Measurements from ENCODE around the gene TMUB1. TPM values are rescaled to one million over a fixed set of nuclear protein-coding genes. Genes with fewer than 3 reads are reported as not detected.

Gene TMUB1
- total RNA-seq, 1 donor from 2014 or later, result 40.8 TPM

GRCh38 chr7:151056283-151056665 is 27.0 kb downstream of the TMUB1 start:
- Mint-ChIP-seq H3K4me1 (ENCODE audit: unreplicated experiment) (peaks cover 35% of the 10 kb centered on the region), H3K4me3 (ENCODE audit: unreplicated experiment) (peak overlapping the region; percentile 96), H3K9me3 (ENCODE audit: unreplicated experiment) (no peaks in the 10 kb centered on the region), H3K27ac (ENCODE audit: unreplicated experiment) (no peak overlapping the region), H3K27me3 (ENCODE audit: unreplicated experiment) (peaks cover 18% of the 10 kb centered on the region), H3K36me3 (ENCODE audit: low read depth, unreplicated experiment) (peaks cover 11% of the 10 kb centered on the region)
- TF ChIP-seq CTCF (IDR thresholded peaks at IDR 0.05; ENCODE audit: unreplicated experiment), result no peak
- no peak for DNase-seq (ENCODE audit: low spot score)

- Mint-ChIP-seq H3K27me3 (ENCODE audit: unreplicated experiment) (peaks cover 30% of the 10 kb centered on the region), H3K27ac (ENCODE audit: unreplicated experiment) (no peak overlapping the region), H3K36me3 (ENCODE audit: low read depth, unreplicated experiment) (peaks cover 11% of the 10 kb centered on the region), H3K9me3 (ENCODE audit: unreplicated experiment) (no peaks in the 10 kb centered on the region), H3K4me3 (ENCODE audit: unreplicated experiment) (no peak overlapping the region), H3K4me1 (ENCODE audit: unreplicated experiment) (peaks cover 35% of the 10 kb centered on the region)
- no peak for TF ChIP-seq CTCF (IDR thresholded peaks at IDR 0.05; ENCODE audit: unreplicated experiment)
- no peak for DNase-seq (ENCODE audit: low spot score)
Measured at GRCh38 chr7:151053751-151054150, 29.5 kb downstream of the TMUB1 start.

GRCh38 chr7:151053096-151053495 is 30.2 kb downstream of the TMUB1 start:
- no peak overlapping the region for H3K4me3 Mint-ChIP-seq (ENCODE audit: unreplicated experiment)
- H3K4me1 Mint-ChIP-seq (ENCODE audit: unreplicated experiment), result peaks cover 31% of the 10 kb centered on the region
- DNase-seq (ENCODE audit: low spot score), result no peak
- no peak for TF ChIP-seq CTCF (IDR thresholded peaks at IDR 0.05; ENCODE audit: unreplicated experiment)
- H3K9me3 Mint-ChIP-seq (ENCODE audit: unreplicated experiment), result no peaks in the 10 kb centered on the region
- no peak overlapping the region for H3K27ac Mint-ChIP-seq (ENCODE audit: unreplicated experiment)
- H3K27me3 Mint-ChIP-seq (ENCODE audit: unreplicated experiment), result peaks cover 30% of the 10 kb centered on the region
- peaks cover 11% of the 10 kb centered on the region for H3K36me3 Mint-ChIP-seq (ENCODE audit: low read depth, unreplicated experiment)

GRCh38 chr7:151051108-151051507 is 32.2 kb downstream of the TMUB1 start:
- peaks cover 30% of the 10 kb centered on the region for H3K27me3 Mint-ChIP-seq (ENCODE audit: unreplicated experiment)
- H3K9me3 Mint-ChIP-seq (ENCODE audit: unreplicated experiment), result no peaks in the 10 kb centered on the region
- peak; percentile 88 for DNase-seq (ENCODE audit: low spot score)
- H3K27ac Mint-ChIP-seq (ENCODE audit: unreplicated experiment), result no peak overlapping the region
- peaks cover 11% of the 10 kb centered on the region for H3K36me3 Mint-ChIP-seq (ENCODE audit: low read depth, unreplicated experiment)
- TF ChIP-seq CTCF (IDR thresholded peaks at IDR 0.05; ENCODE audit: unreplicated experiment), result no peak
- H3K4me3 Mint-ChIP-seq (ENCODE audit: unreplicated experiment), result no peak overlapping the region
- H3K4me1 Mint-ChIP-seq (ENCODE audit: unreplicated experiment), result peaks cover 18% of the 10 kb centered on the region

GRCh38 chr7:151048911-151049463 is 34.3 kb downstream of the TMUB1 start:
- Mint-ChIP-seq H3K9me3 (ENCODE audit: unreplicated experiment) (no peaks in the 10 kb centered on the region), H3K27ac (ENCODE audit: unreplicated experiment) (no peak overlapping the region), H3K36me3 (ENCODE audit: low read depth, unreplicated experiment) (peaks cover 6% of the 10 kb centered on the region), H3K27me3 (ENCODE audit: unreplicated experiment) (peaks cover 26% of the 10 kb centered on the region), H3K4me3 (ENCODE audit: unreplicated experiment) (no peak overlapping the region), H3K4me1 (ENCODE audit: unreplicated experiment) (peaks cover 16% of the 10 kb centered on the region)
- no peak for DNase-seq (ENCODE audit: low spot score)
- TF ChIP-seq CTCF (IDR thresholded peaks at IDR 0.05; ENCODE audit: unreplicated experiment), result no peak

Data from endothelial cell (in vitro differentiated cells).